Kidney (tissue), 14 donors: ENCODE measurements around the gene TMEM44. TPM values are rescaled to one million over a fixed set of nuclear protein-coding genes. Genes with fewer than 3 reads are reported as not detected.

Experiments
- DNase-seq, 5 donors: peaks; one replicate each; pipeline ENCODE4 v3.0.0-alpha.2; 2013 to 2020
- FAIRE-seq: peaks from 2 replicates; lab custom pipeline; 2012; peaks lifted over from hg19 to GRCh38; lab: Jason Lieb, UNC
- H3K27ac ChIP-seq, 2 donors: one replicate each; pipeline ENCODE4 v1.7.0; 2013; ENCODE audit warnings: low read depth in 2 of 2, low read length in 2 of 2, inconsistent platforms in 1 of 2
- H3K27me3 ChIP-seq: one replicate; pipeline ENCODE4 v1.7.1; 2013; ENCODE audit warnings: low read length, inconsistent platforms; ENCODE audit not compliant: control insufficient read depth, insufficient read depth
- H3K36me3 ChIP-seq, 3 donors: one replicate each; pipeline versions ENCODE4 v1.7.0 to v1.7.1; 2013; ENCODE audit warnings: low read length in 3 of 3, control low read depth in 1 of 3, inconsistent platforms in 1 of 3; ENCODE audit not compliant: insufficient read depth in 3 of 3, control insufficient read depth in 2 of 3
- H3K4me1 ChIP-seq, 3 donors: one replicate each; pipeline versions ENCODE4 v1.7.0 to v1.7.1; 2013; ENCODE audit warnings: low read length in 3 of 3, inconsistent platforms in 1 of 3, low read depth in 1 of 3; ENCODE audit not compliant: control insufficient read depth in 2 of 3, insufficient read depth in 2 of 3
- H3K4me3 ChIP-seq, 3 donors: one replicate each; pipeline versions ENCODE4 v1.7.0 to v1.8.1; 2013; ENCODE audit warnings: low read length in 3 of 3, control low read depth in 1 of 3, inconsistent platforms in 1 of 3
- H3K9ac ChIP-seq, 3 donors: one replicate each; pipeline versions ENCODE4 v1.7.0 to v1.7.1; 2013; ENCODE audit warnings: low read length in 3 of 3, control low read depth in 1 of 3, inconsistent platforms in 1 of 3
- H3K9me3 ChIP-seq, 3 donors: one replicate each; pipeline versions ENCODE4 v1.7.0 to v1.7.1; 2013; ENCODE audit warnings: low read length in 3 of 3, control low read depth in 1 of 3, inconsistent platforms in 1 of 3; ENCODE audit not compliant: control insufficient read depth in 2 of 3, insufficient read depth in 1 of 3
- intact Hi-C: fragments of 100-400 bp; cut with DNase I; formaldehyde crosslinking; loops from one replicate; pipeline ENCODE4 v1.11.1; 2022
- polyA plus RNA-seq: library from polyadenylated mRNA; stranded (reverse); fragments of 350-450 nt; fragmentation: Illumina TruSeq; extraction: RNeasy Lipid Tissue Mini Kit (QIAGEN cat#74804); gene quantifications from one replicate; pipeline ENCODE4 v1.2.3, GENCODE V29; 2014; ENCODE audit warnings: low read depth, low replicate concordance; ENCODE audit not compliant: insufficient read depth
- total RNA-seq: library from RNA; stranded (reverse); fragmentation: NEBNext Ultra II Directional; extraction: Animal tissue kit (Norgen Biotek cat#: 25700); gene quantifications from one replicate; pipeline ENCODE4 v1.2.1, GENCODE V29; 2021
- TF ChIP-seq, protein P1 (sequence below): IDR thresholded peaks from 3 replicates; pipeline ENCODE4 v1.5.1; 2012; ENCODE audit warnings: mild to moderate bottlenecking, moderate library complexity, borderline replicate concordance; ENCODE audit not compliant: insufficient read depth; ENCODE audit errors: extremely low read depth
- donor health status: control.
- donor health status: control.
- donor health status: control.
- donor health status: control.
- donor health status: control.
- donor health status: DM: yes; HTN: yes; CAD: no.
- donor health status: Normal renal cell carcinoma (clear cell type).

Gene TMEM44
- total and polyA plus RNA-seq, 2 donors from 2014 or later = 7.0 to 15.7 TPM

DNA sequence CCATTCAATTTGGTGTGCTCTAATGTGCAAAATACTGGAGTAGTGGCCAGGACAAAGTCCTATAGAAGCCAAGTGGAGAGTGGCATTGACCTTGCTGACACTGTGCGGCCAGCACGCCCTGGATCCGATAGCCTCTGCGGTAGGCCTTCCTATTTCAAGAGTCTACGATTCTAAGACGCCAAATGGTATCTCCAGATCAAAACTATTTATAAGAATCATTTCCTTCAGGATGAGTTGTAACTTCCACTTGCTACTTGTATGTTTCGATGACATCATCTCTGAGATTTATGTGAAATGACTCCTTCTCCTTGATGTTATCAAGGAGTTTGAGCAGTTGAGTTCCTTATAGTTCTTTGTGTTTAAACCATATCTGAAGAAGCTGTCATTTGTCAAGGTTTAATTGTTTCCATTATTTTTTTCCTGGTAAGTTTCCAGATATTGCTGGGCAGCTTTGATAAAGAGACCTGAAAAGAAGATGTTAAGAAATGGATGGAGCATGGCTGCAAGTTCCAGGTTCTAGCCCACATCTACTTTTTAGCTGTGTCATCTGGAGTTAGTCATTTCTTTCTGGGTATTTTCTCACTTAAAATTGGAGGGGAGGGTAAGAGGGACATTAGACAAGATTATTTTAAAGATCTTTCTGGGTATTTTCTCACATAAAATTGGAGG lies 71.8 kb downstream of the TMEM44 start:
- FAIRE-seq = no peak
- Histone ChIP-seq H3K9ac (no peak overlapping the region), H3K4me1 (peaks cover 0 to 6% (median 0%) of the 10 kb centered on the region in 3 donors), H3K4me3 (no peak overlapping the region), H3K27me3 (no peaks in the 10 kb centered on the region), H3K36me3 (no peaks in the 10 kb centered on the region), H3K9me3 (no peaks in the 10 kb centered on the region), H3K27ac (no peak overlapping the region)
- TF ChIP-seq, protein P1, sequence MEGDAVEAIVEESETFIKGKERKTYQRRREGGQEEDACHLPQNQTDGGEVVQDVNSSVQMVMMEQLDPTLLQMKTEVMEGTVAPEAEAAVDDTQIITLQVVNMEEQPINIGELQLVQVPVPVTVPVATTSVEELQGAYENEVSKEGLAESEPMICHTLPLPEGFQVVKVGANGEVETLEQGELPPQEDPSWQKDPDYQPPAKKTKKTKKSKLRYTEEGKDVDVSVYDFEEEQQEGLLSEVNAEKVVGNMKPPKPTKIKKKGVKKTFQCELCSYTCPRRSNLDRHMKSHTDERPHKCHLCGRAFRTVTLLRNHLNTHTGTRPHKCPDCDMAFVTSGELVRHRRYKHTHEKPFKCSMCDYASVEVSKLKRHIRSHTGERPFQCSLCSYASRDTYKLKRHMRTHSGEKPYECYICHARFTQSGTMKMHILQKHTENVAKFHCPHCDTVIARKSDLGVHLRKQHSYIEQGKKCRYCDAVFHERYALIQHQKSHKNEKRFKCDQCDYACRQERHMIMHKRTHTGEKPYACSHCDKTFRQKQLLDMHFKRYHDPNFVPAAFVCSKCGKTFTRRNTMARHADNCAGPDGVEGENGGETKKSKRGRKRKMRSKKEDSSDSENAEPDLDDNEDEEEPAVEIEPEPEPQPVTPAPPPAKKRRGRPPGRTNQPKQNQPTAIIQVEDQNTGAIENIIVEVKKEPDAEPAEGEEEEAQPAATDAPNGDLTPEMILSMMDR = no peak
- intact Hi-C loops = no loop called here
- DNase-seq = no peak

DNA sequence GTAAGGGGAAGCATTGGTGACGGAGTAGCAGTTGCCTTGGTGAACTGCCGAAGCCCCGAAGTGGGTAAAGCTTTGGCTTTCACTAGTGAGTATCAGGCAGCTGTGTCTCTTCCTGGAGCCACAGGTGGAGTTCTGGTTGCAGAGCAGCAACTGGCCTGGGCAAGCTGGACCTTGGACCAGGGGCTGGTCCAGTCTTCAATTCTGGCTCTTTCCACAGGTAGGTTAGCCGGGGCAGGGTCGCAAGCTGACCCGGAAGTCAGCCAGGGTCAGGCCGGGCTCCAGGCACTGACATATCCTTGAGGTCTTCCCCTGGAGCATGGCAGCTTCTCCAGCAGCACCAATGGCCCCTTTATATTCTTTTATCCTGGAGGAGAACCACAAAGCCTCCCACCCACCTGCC lies 73.2 kb downstream of the TMEM44 start:
- DNase-seq = no peak
- no peak for FAIRE-seq
- intact Hi-C loops = no loop called here

DNA sequence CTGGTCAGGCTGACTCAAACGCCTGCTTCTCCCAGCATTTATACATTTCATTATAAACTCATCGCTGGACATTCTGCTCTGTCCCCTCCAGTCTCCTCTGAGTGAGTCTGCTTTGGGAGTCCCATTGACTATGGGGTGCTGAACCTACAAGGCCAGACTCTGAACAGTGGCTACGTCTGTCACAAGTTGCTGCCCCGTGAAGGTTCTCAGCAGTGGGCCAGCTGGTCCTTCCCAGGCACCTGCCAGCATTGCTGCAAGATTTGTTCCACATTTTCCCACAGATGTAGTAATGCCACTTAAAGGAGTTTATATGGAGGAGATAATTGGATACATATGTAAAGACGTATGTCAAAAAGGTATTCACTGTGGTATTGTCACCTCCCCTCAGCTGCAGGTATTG lies 73.7 kb downstream of the TMEM44 start:
- no peak overlapping the region for H3K4me3 ChIP-seq
- no peaks in the 10 kb centered on the region for H3K4me1 ChIP-seq
- DNase-seq (no peak), FAIRE-seq (no peak)
- TF ChIP-seq, protein P1 = no peak
- no peak overlapping the region for H3K9ac ChIP-seq
- no peaks in the 10 kb centered on the region for H3K36me3 ChIP-seq
- intact Hi-C loops = no loop called here
- no peaks in the 10 kb centered on the region for H3K27me3 ChIP-seq
- no peaks in the 10 kb centered on the region for H3K9me3 ChIP-seq
- no peak overlapping the region for H3K27ac ChIP-seq

More for the DNA sequence above, 73.2 kb downstream of the TMEM44 start:
- TF ChIP-seq, protein P1 = no peak
- Histone ChIP-seq H3K9ac (no peak overlapping the region), H3K4me3 (no peak overlapping the region), H3K4me1 (no peaks in the 10 kb centered on the region), H3K36me3 (no peaks in the 10 kb centered on the region), H3K27me3 (no peaks in the 10 kb centered on the region), H3K9me3 (no peaks in the 10 kb centered on the region), H3K27ac (no peak overlapping the region)
